ENCODE results near the gene PRRT1B. TPM values are rescaled to one million over a fixed set of nuclear protein-coding genes. Genes with fewer than 3 reads are reported as not detected.

Gene PRRT1B
- total RNA-seq, 1 donor from 2014 or later, result not detected

DNA sequence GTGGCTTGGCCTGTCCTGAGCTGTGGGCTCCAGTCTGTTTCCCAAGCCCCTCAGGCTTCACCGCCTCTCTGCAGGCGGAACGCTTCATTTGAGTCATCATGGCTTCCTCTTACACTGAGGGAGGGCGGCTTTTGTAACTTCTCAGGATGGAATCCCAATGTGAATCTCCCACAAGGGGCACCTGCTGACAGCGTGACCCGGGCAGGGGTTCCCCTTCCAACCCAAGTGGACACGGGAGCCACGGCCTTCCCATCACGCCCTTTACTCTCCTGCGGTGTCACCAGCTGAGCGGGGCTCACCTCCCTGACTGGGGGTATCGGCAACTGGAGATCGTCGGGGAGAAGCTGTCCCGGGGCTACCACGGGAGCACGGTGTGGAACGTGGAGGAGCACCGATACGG is 26.8 kb upstream of the PRRT1B start:
- Histone ChIP-seq H3K4me1 (peaks cover 28% of the 10 kb centered on the region), H3K27ac (replicated peaks) (peak overlapping the region; percentile 91), H3K9me3 (replicated peaks) (no peaks in the 10 kb centered on the region), H3K4me3 (no peak overlapping the region), H3K36me3 (peaks cover 83% of the 10 kb centered on the region), H3K27me3 (ENCODE audit: low read depth) (no peaks in the 10 kb centered on the region)
- DNase-seq, result no peak
- intact Hi-C loops (cut with micrococcal nuclease), result no loop called here
- TF ChIP-seq, protein P1, sequence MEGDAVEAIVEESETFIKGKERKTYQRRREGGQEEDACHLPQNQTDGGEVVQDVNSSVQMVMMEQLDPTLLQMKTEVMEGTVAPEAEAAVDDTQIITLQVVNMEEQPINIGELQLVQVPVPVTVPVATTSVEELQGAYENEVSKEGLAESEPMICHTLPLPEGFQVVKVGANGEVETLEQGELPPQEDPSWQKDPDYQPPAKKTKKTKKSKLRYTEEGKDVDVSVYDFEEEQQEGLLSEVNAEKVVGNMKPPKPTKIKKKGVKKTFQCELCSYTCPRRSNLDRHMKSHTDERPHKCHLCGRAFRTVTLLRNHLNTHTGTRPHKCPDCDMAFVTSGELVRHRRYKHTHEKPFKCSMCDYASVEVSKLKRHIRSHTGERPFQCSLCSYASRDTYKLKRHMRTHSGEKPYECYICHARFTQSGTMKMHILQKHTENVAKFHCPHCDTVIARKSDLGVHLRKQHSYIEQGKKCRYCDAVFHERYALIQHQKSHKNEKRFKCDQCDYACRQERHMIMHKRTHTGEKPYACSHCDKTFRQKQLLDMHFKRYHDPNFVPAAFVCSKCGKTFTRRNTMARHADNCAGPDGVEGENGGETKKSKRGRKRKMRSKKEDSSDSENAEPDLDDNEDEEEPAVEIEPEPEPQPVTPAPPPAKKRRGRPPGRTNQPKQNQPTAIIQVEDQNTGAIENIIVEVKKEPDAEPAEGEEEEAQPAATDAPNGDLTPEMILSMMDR (IDR thresholded peaks at IDR 0.05; ENCODE audit: borderline replicate concordance), result no peak

DNA sequence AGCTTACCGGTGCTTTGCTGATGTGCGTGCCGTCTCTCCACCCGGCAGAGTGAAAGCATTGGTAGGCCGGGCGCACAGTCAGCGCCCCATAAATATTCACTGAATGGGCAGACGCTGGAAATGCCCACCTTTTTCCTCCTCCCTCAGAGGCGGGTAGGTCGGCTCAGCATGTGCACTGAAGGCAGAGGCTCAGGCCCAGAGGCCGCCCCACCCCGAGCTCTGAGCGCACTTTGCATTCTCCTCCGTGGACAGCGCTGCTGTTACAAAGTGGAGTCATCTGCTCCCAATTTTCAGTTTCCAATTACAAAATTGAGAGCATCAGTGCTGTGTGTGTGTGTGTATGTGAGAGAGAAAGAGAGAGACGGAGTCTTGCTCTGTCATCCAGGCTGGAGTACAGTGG is 24.8 kb upstream of the PRRT1B start:
- Histone ChIP-seq H3K4me1 (peaks cover 28% of the 10 kb centered on the region), H3K27me3 (ENCODE audit: low read depth) (no peaks in the 10 kb centered on the region), H3K9me3 (replicated peaks) (no peaks in the 10 kb centered on the region), H3K4me3 (no peak overlapping the region), H3K27ac (replicated peaks) (no peak overlapping the region), H3K36me3 (peaks cover 84% of the 10 kb centered on the region)
- TF ChIP-seq, protein P1 (IDR thresholded peaks at IDR 0.05; ENCODE audit: borderline replicate concordance), result no peak
- intact Hi-C loops (cut with micrococcal nuclease), result no loop called here
- DNase-seq, result no peak

DNA sequence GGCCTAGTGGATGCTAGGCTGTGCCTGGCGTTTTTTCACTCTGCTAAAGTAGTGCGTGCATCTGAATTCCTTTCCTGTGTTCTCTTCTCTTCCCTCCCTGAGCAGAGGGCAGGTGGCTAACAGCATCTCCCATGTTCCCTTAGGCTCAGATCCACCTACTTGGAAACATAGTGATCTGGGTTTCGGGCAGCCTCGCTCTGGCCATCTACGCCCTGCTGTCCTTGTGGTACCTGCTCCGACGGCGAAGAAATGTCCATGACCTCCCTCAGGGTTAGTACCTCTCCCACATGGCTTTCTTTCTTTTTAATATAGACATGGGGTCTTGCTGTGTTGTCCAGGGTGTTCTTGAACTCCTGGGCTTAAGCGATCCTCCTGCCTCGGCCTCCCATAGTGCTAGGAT is 24.1 kb upstream of the PRRT1B start:
- Histone ChIP-seq H3K4me1 (peaks cover 28% of the 10 kb centered on the region), H3K27me3 (ENCODE audit: low read depth) (no peaks in the 10 kb centered on the region), H3K36me3 (peaks cover 90% of the 10 kb centered on the region), H3K9me3 (replicated peaks) (no peaks in the 10 kb centered on the region), H3K4me3 (no peak overlapping the region), H3K27ac (replicated peaks) (no peak overlapping the region)
- DNase-seq, result no peak
- TF ChIP-seq, protein P1 (IDR thresholded peaks at IDR 0.05; ENCODE audit: borderline replicate concordance), result no peak
- intact Hi-C loops (cut with micrococcal nuclease), result no loop called here

DNA sequence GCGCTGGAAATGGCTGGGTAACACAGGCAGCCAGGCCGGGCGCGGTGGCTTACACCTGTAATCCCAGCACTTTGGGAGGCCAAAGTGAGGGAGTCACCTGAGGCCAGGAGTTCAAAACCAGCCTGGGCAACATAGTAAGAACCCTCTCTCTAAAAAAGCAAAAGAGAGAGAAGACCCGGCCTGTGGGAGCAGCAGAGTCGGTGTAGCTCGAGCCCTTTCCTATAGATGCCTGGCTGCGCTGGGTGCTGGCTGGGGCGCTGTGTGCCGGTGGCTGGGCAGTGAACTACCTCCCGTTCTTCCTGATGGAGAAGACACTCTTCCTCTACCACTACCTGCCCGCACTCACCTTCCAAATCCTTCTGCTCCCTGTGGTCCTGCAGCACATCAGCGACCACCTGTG is 23.5 kb upstream of the PRRT1B start:
- Histone ChIP-seq H3K4me1 (peaks cover 28% of the 10 kb centered on the region), H3K36me3 (peaks cover 90% of the 10 kb centered on the region), H3K4me3 (no peak overlapping the region), H3K9me3 (replicated peaks) (no peaks in the 10 kb centered on the region), H3K27ac (replicated peaks) (no peak overlapping the region), H3K27me3 (ENCODE audit: low read depth) (no peaks in the 10 kb centered on the region)
- DNase-seq, result no peak
- intact Hi-C loops (cut with micrococcal nuclease), result no loop called here
- TF ChIP-seq, protein P1 (IDR thresholded peaks at IDR 0.05; ENCODE audit: borderline replicate concordance), result no peak

DNA sequence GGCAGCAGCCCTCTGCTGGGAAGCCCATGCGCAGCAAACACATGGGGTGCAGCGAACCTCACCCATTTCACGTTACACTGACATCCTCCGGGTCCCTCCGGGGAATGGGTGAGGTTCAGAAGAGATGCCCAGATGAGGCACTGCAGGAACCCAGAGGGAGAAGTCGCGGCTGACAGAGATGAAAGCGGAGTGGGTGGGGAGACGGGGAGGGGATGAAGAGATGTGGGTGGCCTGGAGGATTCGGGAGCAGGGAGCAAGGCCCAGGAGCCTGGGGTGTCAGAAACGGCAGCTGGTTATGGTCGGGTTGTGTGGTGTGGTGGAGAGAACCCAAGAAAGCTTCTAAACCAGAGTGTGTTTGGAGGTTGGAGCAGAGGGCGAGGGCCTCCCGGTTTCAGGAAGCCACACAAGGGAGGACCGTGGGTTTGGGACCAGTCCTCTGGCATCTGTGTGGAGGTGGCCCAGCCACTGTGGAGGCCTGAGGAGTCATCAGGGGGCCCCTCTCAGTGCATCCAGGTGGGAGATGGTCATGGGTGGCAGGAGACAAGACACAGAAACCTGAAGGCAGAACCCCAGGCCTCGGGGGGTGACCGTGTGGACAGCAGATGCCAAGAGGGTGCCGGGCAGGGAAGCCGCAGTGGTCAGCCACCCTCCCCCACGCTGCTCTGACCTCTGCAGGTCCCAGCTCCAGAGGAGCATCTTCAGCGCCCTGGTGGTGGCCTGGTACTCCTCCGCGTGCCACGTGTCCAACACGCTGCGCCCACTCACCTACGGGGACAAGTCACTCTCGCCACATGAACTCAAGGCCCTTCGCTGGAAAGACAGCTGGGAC is 22.9 kb upstream of the PRRT1B start:
- intact Hi-C loops (cut with micrococcal nuclease), result no loop called here
- H3K27ac ChIP-seq (replicated peaks), result no peak overlapping the region
- DNase-seq, result no peak

More for the DNA sequence above, 22.9 kb upstream of the PRRT1B start:
- TF ChIP-seq, protein P1 (IDR thresholded peaks at IDR 0.05; ENCODE audit: borderline replicate concordance), result no peak
- Histone ChIP-seq H3K36me3 (peaks cover 93% of the 10 kb centered on the region), H3K9me3 (replicated peaks) (no peaks in the 10 kb centered on the region), H3K27me3 (ENCODE audit: low read depth) (no peaks in the 10 kb centered on the region), H3K4me3 (no peak overlapping the region), H3K4me1 (peaks cover 23% of the 10 kb centered on the region)

All from left ventricle myocardium inferior (tissue), 1 donor.